GM12878 (cell line): Measurements from ENCODE around the gene SORT1.

ENCODE experiments used
- CTCF ChIP-seq, 3 experiments: IDR thresholded peaks in 2 of 3; conservative IDR thresholded peaks in 1 of 3; 2 replicates each; pipeline ENCODE4 v1.5.1; 2011; ENCODE audit warnings: low read depth in 3 of 3, low read length in 3 of 3, mild to moderate bottlenecking in 3 of 3, control low read depth in 2 of 3, moderate library complexity in 2 of 3, inconsistent platforms in 1 of 3, mixed read lengths in 1 of 3; ENCODE audit not compliant: control insufficient read depth in 2 of 3, insufficient read depth in 1 of 3; ENCODE audit errors: extremely low read depth in 1 of 3
- EGR1 ChIP-seq, 2 experiments: IDR thresholded peaks; 1 replicate in 1 of 2; 2 replicates in 1 of 2; pipeline ENCODE4 v1.6.1; 2011 to 2012; ENCODE audit warnings: low read depth in 2 of 2, low read length in 2 of 2, borderline replicate concordance in 1 of 2, mild to moderate bottlenecking in 1 of 2, moderate library complexity in 1 of 2
- IRF4 ChIP-seq: IDR thresholded peaks from 2 replicates; pipeline ENCODE4 v1.6.1; 2011; ENCODE audit warnings: low read depth, low read length
- MTA2 ChIP-seq: fragments of 450-650 bp; IDR thresholded peaks from 2 replicates; pipeline ENCODE4 v1.6.1; 2016; ENCODE audit warnings: low read depth, mild to moderate bottlenecking, moderate library complexity
- NFYA ChIP-seq: IDR thresholded peaks from 2 replicates; pipeline ENCODE4 v1.6.1; 2011; ENCODE audit warnings: low read depth, mild to moderate bottlenecking, low read length, improper control_type of control experiment, borderline replicate concordance
- PBX3 ChIP-seq: IDR thresholded peaks from 2 replicates; pipeline ENCODE4 v1.6.1; 2011; ENCODE audit warnings: mild to moderate bottlenecking, low read depth, low read length, moderate library complexity; ENCODE audit not compliant: insufficient replicate concordance
- POLR2A ChIP-seq: IDR thresholded peaks from 2 replicates; pipeline ENCODE4 v1.6.1; 2011; ENCODE audit warnings: low read depth, mild to moderate bottlenecking, low read length
- RB1 ChIP-seq: fragments of 450-650 bp; formaldehyde crosslinking; IDR thresholded peaks from 2 replicates; pipeline ENCODE4 v1.6.1; 2017; ENCODE audit warnings: mild to moderate bottlenecking, borderline replicate concordance
- RELA ChIP-seq: fragments of 450-650 bp; IDR thresholded peaks from 2 replicates; pipeline ENCODE4 v1.8.0; 2014; ENCODE audit warnings: borderline replicate concordance; ENCODE audit not compliant: partially characterized antibody
- TAF1 ChIP-seq: IDR thresholded peaks from 2 replicates; pipeline ENCODE4 v1.6.1; 2011; ENCODE audit warnings: mild to moderate bottlenecking, low read depth, low read length, borderline replicate concordance

GRCh38 chr1:109277434-109278204 lies 120.1 kb downstream of the SORT1 start:
- TF ChIP-seq NFYA = no peak
- no peak for TF ChIP-seq POLR2A
- no peak for TF ChIP-seq RB1
- no peak for TF ChIP-seq PBX3
- TF ChIP-seq CTCF (IDR thresholded peaks at IDR 0.05 in 2 of 3, conservative IDR thresholded peaks at IDR 0.05 in 1 of 3; ENCODE audit: control insufficient read depth in 2 of 3, extremely low read depth in 1 of 3, insufficient read depth in 1 of 3, low read depth in 3 of 3, low read length in 3 of 3) = peak; percentile 92 to 97 (median 97); a peak in 5 of 6 replicates
- TF ChIP-seq EGR1 (IDR thresholded peaks at IDR 0.05; ENCODE audit: borderline replicate concordance in 1 of 2, low read depth in 2 of 2, low read length in 2 of 2) = no peak
- 0 out of 2 replicates have a peak, but pooled peaks have one; percentile 53 for TF ChIP-seq IRF4
- no peak for TF ChIP-seq TAF1
- no peak for TF ChIP-seq MTA2
- peak; percentile 35 for TF ChIP-seq RELA
